ENCODE data around the gene IQUB.

DNA sequence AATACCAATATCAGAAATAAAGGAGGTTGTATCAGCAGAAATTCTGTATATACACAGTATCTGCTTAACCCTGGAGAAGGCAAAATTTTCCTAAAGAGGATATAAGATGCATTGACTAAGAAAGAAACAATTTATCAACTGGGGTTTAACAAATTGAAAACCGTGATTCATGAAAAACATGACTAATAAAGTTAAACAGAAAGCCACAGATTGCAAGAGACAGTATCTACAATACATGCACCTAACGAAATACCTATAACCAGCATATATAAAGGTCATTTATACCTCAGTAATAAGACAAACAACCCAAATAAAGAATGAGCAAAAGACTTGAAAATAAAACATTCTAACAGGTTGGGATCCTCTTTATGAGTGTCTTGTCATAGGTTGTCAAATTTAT is 101.8 kb downstream of the IQUB start:
- TF ChIP-seq, protein P1, sequence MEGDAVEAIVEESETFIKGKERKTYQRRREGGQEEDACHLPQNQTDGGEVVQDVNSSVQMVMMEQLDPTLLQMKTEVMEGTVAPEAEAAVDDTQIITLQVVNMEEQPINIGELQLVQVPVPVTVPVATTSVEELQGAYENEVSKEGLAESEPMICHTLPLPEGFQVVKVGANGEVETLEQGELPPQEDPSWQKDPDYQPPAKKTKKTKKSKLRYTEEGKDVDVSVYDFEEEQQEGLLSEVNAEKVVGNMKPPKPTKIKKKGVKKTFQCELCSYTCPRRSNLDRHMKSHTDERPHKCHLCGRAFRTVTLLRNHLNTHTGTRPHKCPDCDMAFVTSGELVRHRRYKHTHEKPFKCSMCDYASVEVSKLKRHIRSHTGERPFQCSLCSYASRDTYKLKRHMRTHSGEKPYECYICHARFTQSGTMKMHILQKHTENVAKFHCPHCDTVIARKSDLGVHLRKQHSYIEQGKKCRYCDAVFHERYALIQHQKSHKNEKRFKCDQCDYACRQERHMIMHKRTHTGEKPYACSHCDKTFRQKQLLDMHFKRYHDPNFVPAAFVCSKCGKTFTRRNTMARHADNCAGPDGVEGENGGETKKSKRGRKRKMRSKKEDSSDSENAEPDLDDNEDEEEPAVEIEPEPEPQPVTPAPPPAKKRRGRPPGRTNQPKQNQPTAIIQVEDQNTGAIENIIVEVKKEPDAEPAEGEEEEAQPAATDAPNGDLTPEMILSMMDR (IDR thresholded peaks at IDR 0.05) = no peak
- TF ChIP-seq POLR2A (IDR thresholded peaks at IDR 0.05; ENCODE audit: low read depth) (no peak), POLR2AphosphoS5 (IDR thresholded peaks at IDR 0.05) (no peak), EP300 (IDR thresholded peaks at IDR 0.05) (no peak)

Measured in esophagus muscularis mucosa (tissue), 4 donors.